Upper lobe of right lung (tissue), 1 donor: ENCODE results near the gene SSNA1. TPM values are rescaled to one million over a fixed set of nuclear protein-coding genes. Genes with fewer than 3 reads are reported as not detected.

ENCODE experiments used
- ATAC-seq: fragments of 200-7000 bp; cut with Tn5 transposase; one replicate; pipeline ENCODE4 v1.9.1; 2020; ENCODE audit warnings: mild to moderate bottlenecking, moderate library complexity
- DNase-seq: peaks from one replicate; pipeline ENCODE4 v3.0.0-alpha.2; 2020
- H3K27ac ChIP-seq: fragments of 200-600 bp; one replicate; pipeline ENCODE4 v1.8.0; 2022
- H3K27me3 ChIP-seq: fragments of 200-600 bp; one replicate; pipeline ENCODE4 v1.8.0; 2022; ENCODE audit warnings: mild to moderate bottlenecking
- H3K36me3 ChIP-seq: fragments of 200-600 bp; one replicate; pipeline ENCODE4 v1.8.0; 2022
- H3K4me1 ChIP-seq: fragments of 200-600 bp; one replicate; pipeline ENCODE4 v1.8.0; 2022
- H3K4me3 ChIP-seq: fragments of 200-600 bp; one replicate; pipeline ENCODE4 v1.8.0; 2022; ENCODE audit warnings: mild to moderate bottlenecking
- H3K9me3 ChIP-seq: fragments of 200-600 bp; one replicate; pipeline ENCODE4 v1.8.0; 2022
- intact Hi-C: fragments of 100-400 bp; cut with DNase I; formaldehyde crosslinking; loops from one replicate; pipeline ENCODE4 v1.11.0; 2022
- total RNA-seq: library from RNA; stranded (reverse); fragmentation: NEBNext Ultra II Directional; extraction: Animal tissue kit (Norgen Biotek cat#: 25700); gene quantifications from one replicate; pipeline ENCODE4 v1.2.1, GENCODE V29; 2021
- TF ChIP-seq, protein P1 (sequence below): fragments of 200-600 bp; IDR thresholded peaks from one replicate; pipeline ENCODE4 v1.8.0; 2022; ENCODE audit warnings: antibody characterized with exemption
- donor health status: DM: no; HTN: yes; CAD: no; lungs with severe emphysema.

Gene SSNA1
- total RNA-seq, 1 donor from 2014 or later, result 55.5 TPM

DNA sequence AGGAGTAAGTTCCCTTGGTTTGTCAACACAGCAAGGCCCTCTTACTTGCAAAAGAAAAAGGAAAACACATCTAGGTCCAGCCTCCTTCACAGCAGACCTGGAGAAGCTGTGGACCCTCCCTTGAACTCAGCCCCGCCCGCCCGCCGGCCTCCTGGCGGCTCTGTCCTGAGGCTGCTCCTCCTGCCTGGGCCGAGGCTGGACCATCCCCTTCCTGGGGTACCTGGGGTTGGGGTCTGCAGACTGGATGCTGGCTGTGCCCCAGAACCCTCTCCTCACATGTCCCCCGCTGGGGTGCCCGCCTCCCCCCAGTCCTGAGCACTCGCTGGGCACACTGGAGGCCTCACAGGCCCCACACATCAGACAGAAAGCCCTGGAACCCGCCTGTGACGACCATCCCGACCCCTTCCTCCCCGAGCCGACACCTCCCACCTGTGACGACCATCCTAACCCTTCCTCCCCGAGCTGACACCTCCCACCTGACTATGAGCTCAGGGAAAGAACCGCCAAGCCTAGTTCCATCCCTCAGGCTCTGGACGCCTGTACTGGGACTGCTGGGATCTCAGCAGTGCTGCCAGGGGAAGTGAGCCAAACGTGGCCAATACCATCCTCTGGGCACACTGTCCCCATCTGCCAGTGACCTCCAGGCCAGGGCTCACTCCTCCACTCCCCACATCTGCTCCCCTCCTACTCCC lies 9.4 kb upstream of the SSNA1 start:
- Histone ChIP-seq H3K9me3 (no peaks in the 10 kb centered on the region), H3K4me1 (no peaks in the 10 kb centered on the region), H3K27me3 (no peaks in the 10 kb centered on the region), H3K36me3 (peaks cover 60% of the 10 kb centered on the region), H3K4me3 (no peak overlapping the region), H3K27ac (no peak overlapping the region)
- intact Hi-C loops, result no loop called here
- TF ChIP-seq, protein P1, sequence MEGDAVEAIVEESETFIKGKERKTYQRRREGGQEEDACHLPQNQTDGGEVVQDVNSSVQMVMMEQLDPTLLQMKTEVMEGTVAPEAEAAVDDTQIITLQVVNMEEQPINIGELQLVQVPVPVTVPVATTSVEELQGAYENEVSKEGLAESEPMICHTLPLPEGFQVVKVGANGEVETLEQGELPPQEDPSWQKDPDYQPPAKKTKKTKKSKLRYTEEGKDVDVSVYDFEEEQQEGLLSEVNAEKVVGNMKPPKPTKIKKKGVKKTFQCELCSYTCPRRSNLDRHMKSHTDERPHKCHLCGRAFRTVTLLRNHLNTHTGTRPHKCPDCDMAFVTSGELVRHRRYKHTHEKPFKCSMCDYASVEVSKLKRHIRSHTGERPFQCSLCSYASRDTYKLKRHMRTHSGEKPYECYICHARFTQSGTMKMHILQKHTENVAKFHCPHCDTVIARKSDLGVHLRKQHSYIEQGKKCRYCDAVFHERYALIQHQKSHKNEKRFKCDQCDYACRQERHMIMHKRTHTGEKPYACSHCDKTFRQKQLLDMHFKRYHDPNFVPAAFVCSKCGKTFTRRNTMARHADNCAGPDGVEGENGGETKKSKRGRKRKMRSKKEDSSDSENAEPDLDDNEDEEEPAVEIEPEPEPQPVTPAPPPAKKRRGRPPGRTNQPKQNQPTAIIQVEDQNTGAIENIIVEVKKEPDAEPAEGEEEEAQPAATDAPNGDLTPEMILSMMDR, result no peak
- ATAC-seq (no peak), DNase-seq (no peak)

DNA sequence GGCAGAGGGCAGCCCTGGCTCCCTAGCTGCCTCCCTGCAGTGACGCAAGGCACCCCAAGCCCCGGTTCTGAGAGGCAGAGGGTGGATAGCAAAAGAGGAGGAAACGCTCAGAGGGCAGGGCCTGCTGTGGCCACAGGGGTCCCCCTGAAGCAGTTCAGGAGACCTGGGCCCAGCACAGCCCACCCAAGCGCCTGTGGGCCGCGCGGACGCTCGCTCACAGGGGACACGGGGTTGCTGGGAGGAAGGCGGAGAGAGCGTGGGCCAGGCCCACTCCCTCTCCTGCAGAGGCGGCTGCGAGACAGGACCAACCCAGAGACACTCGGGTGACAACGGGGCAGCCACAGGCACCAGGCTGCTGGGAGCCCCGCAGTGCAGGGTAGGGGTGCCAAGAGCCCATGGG lies 8.7 kb upstream of the SSNA1 start:
- TF ChIP-seq, protein P1, result no peak
- intact Hi-C loops, result no loop called here
- H3K4me3 ChIP-seq, result no peak overlapping the region
- peaks cover 60% of the 10 kb centered on the region for H3K36me3 ChIP-seq
- DNase-seq (no peak), ATAC-seq (no peak)
- no peaks in the 10 kb centered on the region for H3K9me3 ChIP-seq
- H3K4me1 ChIP-seq, result no peaks in the 10 kb centered on the region
- H3K27ac ChIP-seq, result no peak overlapping the region
- H3K27me3 ChIP-seq, result no peaks in the 10 kb centered on the region

DNA sequence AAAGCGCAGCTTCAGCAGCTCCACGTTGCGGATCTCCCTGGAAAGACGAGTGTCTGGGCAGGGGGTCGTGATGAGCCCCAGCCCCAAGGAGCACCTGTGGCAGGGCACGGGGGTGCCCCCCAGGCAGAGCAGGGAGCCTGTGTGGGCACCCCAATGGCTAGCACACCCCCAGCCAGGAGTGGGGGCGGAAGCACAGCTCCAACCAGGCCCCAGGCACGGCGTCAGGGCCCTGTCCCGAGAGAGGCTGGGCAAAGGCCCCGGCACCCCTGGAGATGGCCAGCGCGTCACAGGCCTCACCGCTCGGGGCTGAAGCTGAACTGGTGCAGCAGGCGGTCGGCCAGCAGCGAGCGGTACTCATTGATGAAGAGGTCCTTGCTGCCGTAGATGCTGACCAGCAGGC lies 8.0 kb upstream of the SSNA1 start:
- H3K27ac ChIP-seq, result no peak overlapping the region
- no peaks in the 10 kb centered on the region for H3K4me1 ChIP-seq
- no peaks in the 10 kb centered on the region for H3K27me3 ChIP-seq
- H3K9me3 ChIP-seq, result no peaks in the 10 kb centered on the region
- TF ChIP-seq, protein P1, result no peak
- H3K36me3 ChIP-seq, result peaks cover 62% of the 10 kb centered on the region
- no peak overlapping the region for H3K4me3 ChIP-seq
- ATAC-seq (no peak), DNase-seq (no peak)
- intact Hi-C loops, result no loop called here

DNA sequence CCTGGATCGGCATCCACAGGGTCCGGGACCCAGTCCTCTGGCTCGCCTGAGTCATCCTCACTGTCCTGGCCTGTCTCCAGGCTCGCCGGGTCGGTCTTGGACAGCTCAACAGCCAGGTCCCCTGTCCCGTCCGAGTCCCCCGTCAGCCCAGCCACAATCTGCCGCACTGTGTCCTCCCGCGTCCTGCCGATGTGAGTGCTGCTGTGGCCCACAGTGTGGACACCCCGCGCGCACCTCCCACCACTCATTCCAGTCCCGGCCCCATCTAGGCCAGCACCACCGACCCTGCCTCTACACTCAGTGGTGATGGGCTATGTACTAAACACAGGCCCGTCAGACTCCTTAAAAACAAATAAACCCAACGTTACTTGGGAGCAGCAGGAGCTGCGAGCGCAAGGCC lies 6.8 kb upstream of the SSNA1 start:
- Histone ChIP-seq H3K27ac (no peak overlapping the region), H3K4me1 (peaks cover 8% of the 10 kb centered on the region), H3K9me3 (no peaks in the 10 kb centered on the region), H3K36me3 (peaks cover 70% of the 10 kb centered on the region), H3K27me3 (no peaks in the 10 kb centered on the region), H3K4me3 (no peak overlapping the region)
- DNase-seq (no peak), ATAC-seq (no peak)
- TF ChIP-seq, protein P1, result no peak
- intact Hi-C loops, result no loop called here

DNA sequence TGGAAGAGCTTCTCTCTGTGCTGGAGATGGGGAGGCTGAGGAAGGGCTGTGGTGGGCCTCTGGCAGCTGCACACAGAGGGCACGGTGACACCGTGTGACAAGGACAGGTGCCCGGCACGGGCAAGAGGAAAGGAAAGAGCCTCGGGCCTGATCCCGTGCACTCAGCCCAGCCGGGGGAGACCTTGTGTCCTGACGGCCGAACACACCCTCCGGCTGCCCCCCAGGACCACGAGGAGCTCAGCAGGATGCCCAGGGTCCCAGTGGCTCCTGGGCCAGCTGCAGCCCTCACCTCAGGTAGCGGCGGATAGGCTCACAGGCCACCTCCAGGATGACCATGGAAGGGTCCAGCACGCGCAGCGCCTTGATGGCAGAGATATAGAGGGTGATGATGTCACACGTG lies 5.6 kb upstream of the SSNA1 start:
- DNase-seq, result no peak
- intact Hi-C loops, result no loop called here
- H3K36me3 ChIP-seq, result peaks cover 73% of the 10 kb centered on the region

More for the DNA sequence above, 5.6 kb upstream of the SSNA1 start:
- TF ChIP-seq, protein P1, result no peak
- no peak overlapping the region for H3K4me3 ChIP-seq
- no peak for ATAC-seq
- no peak overlapping the region for H3K27ac ChIP-seq
- peaks cover 19% of the 10 kb centered on the region for H3K4me1 ChIP-seq
- no peaks in the 10 kb centered on the region for H3K9me3 ChIP-seq
- H3K27me3 ChIP-seq, result no peaks in the 10 kb centered on the region
